DMS 273 (cell line): ENCODE results near the gene CRIP2.

Experiments
- DNase-seq: peaks from one replicate; lab custom pipeline; 2025; ENCODE audit not compliant: unreplicated experiment; lab: John Stamatoyannopoulos, UW

The CRIP2 gene

GRCh38 chr14:105460116-105460515 is 14.5 kb upstream of the CRIP2 start:
- DNase-seq = no peak

- no peak for DNase-seq
Measured at GRCh38 chr14:105460616-105461015, 14.0 kb upstream of the CRIP2 start.

- no peak for DNase-seq
Measured at GRCh38 chr14:105461903-105462302, 12.7 kb upstream of the CRIP2 start.

- DNase-seq = no peak
Measured at GRCh38 chr14:105464501-105464900, 10.1 kb upstream of the CRIP2 start.

GRCh38 chr14:105465209-105466031 is 9.2 kb upstream of the CRIP2 start:
- peak; percentile 69 for DNase-seq

- DNase-seq = no peak
Measured at GRCh38 chr14:105466531-105467248, 7.9 kb upstream of the CRIP2 start.

GRCh38 chr14:105467249-105467941 is 7.2 kb upstream of the CRIP2 start:
- peak; percentile 87 for DNase-seq

- no peak for DNase-seq
Measured at GRCh38 chr14:105467942-105468471, 6.6 kb upstream of the CRIP2 start.

GRCh38 chr14:105468621-105469241 is 5.9 kb upstream of the CRIP2 start:
- DNase-seq = no peak

GRCh38 chr14:105469456-105470349 is 4.9 kb upstream of the CRIP2 start:
- DNase-seq = no peak

GRCh38 chr14:105470350-105471296 is 4.0 kb upstream of the CRIP2 start:
- DNase-seq = peak; percentile 78

GRCh38 chr14:105471297-105471821 is 3.3 kb upstream of the CRIP2 start:
- DNase-seq = peak; percentile 67

GRCh38 chr14:105471823-105472485 is 2.7 kb upstream of the CRIP2 start:
- no peak for DNase-seq

GRCh38 chr14:105472486-105472991 is 2.1 kb upstream of the CRIP2 start:
- DNase-seq = peak; percentile 82

- DNase-seq = peak; percentile 82
Measured at GRCh38 chr14:105473033-105473676, 1.5 kb upstream of the CRIP2 start.

- DNase-seq = peak; percentile 96
Measured at GRCh38 chr14:105473677-105474482, 741 bp upstream of the CRIP2 start.
